ENCODE data around the gene FBXL19.

Gene FBXL19

DNA sequence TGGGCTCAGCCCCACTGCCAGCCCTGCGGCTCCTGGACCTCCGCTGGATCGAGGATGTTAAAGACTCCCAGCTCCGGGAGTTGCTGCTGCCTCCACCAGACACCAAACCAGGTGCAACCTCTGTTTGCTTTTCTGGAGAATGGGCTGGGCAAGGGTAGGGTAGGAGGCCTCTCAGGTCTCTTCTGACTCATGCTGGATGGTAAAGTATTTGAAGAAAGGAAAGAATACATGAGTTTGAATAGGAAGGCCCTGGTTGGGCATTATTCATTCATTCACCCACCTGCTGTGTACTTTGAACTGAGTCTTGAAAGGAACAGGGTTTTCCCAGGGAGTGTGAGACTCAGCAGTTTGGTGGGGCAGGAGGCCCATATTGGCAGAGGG lies 19.0 kb downstream of the FBXL19 start:
- DNase-seq (ENCODE audit: low spot score), result no peak
- TF ChIP-seq, protein P1, sequence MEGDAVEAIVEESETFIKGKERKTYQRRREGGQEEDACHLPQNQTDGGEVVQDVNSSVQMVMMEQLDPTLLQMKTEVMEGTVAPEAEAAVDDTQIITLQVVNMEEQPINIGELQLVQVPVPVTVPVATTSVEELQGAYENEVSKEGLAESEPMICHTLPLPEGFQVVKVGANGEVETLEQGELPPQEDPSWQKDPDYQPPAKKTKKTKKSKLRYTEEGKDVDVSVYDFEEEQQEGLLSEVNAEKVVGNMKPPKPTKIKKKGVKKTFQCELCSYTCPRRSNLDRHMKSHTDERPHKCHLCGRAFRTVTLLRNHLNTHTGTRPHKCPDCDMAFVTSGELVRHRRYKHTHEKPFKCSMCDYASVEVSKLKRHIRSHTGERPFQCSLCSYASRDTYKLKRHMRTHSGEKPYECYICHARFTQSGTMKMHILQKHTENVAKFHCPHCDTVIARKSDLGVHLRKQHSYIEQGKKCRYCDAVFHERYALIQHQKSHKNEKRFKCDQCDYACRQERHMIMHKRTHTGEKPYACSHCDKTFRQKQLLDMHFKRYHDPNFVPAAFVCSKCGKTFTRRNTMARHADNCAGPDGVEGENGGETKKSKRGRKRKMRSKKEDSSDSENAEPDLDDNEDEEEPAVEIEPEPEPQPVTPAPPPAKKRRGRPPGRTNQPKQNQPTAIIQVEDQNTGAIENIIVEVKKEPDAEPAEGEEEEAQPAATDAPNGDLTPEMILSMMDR (IDR thresholded peaks at IDR 0.05; ENCODE audit: extremely low read depth, missing control alignments), result no peak

DNA sequence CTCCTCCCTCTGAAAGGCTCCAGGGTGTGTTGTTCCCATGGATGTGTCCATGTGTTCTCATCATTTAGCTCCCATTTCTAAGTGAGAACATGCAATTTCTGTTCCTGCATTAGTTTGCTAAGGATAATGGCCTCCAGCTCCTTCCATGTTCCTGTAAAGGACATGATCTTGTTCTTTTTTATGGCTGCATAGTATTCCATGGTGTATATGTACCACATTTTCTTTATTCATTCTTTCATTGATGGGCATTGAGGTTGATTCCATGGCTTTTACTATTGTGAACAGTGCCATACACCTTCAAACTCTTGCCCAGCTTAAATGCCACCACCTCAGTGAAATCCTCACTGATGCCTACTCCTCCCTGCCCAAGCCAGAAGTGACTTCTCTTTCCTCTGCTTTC lies 21.0 kb downstream of the FBXL19 start:
- TF ChIP-seq, protein P1 (IDR thresholded peaks at IDR 0.05; ENCODE audit: extremely low read depth, missing control alignments), result no peak
- no peak for DNase-seq (ENCODE audit: low spot score)

DNA sequence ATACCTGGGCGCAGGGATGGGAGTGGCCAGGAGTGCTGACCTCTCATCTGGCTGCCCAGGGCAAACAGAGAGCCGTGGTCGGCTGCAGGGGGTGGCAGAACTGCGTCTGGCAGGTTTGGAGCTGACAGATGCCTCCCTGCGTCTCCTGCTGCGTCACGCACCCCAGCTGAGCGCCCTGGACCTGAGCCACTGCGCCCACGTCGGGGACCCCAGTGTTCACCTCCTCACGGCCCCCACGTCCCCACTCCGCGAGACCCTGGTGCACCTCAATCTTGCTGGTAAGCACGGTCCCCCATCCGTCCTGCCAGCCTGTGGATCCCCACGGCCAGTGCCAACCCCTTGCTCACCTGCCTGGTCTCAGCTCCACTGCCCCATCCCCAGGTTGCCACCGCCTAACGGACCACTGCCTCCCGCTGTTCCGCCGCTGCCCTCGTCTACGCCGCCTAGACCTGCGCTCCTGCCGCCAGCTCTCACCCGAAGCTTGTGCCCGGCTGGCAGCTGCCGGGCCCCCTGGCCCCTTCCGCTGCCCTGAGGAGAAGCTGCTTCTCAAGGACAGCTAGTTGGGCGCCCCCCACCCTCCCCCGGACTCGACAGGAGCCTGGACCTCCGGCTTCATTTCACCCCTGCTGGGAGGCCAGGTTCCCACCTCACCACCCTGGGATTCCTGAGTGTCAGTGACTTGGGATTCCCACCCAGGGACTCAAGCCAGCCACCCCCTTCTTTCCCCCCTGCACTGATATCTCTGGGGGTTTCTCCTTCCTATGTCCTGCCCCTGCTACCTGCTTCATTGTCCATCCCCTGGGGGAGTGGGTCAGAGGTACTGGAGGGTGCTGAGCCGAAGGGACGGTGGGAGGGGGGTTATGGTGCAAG lies 23.5 kb downstream of the FBXL19 start:
- TF ChIP-seq, protein P1 (IDR thresholded peaks at IDR 0.05; ENCODE audit: extremely low read depth, missing control alignments), result no peak
- DNase-seq (ENCODE audit: low spot score), result no peak

DNA sequence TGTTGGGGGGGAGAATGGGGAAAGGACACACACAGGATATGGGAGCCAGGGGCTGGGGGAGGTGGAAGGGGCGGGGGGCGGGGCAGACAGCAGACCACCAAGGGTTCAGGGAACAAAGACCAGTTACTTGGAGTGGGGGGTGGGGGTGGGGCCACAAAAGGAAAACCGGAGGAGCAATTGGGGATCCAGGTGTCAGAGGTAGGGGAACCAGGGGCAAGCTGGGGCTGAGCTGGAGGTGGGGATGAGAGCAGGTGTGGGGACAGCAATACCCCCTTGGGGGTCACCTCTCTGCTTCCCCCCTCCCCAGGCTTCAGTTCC lies 24.1 kb downstream of the FBXL19 start:
- TF ChIP-seq, protein P1 (IDR thresholded peaks at IDR 0.05; ENCODE audit: extremely low read depth, missing control alignments), result no peak
- no peak for DNase-seq (ENCODE audit: low spot score)

DNA sequence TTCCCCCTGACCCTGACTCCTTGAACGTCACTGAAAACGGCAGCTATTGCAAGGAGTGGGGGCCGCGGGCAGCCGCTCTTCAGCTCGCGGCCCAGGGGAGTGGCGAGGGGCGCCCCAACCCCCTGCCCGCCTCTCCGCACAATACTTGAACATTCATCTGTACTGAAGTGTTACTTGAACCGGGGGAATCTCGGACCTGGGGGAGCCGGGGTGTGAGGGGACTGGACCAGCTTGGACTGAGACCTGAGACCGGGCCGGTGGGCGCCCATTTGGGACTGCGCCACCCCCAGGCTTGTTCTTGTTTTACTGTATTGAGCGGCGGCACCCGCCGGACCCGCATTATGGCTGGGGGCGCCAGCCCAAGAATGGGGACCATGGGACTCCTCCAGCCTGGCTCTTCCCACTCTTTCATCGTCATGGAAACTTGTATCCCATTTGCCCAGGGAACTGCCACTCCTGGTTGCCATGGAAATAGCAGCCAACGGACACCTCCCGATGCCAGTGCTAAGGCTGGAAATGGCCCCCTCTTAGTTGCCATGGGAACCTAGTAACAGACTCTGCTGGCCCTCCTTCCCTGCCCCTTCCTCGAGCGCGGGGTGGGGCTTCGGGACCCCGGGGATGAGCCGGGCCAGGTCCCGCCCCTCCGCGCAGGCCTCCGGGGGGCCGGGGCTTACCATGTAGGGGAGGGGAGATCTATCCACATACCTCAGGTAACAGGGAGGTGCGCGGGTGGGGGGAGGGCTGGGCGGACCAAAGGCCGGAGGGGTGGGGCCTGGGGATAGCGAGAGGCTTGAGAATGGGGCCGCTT lies 24.7 kb downstream of the FBXL19 start:
- TF ChIP-seq, protein P1 (IDR thresholded peaks at IDR 0.05; ENCODE audit: extremely low read depth, missing control alignments), result no peak
- peak; percentile 69 for DNase-seq (ENCODE audit: low spot score)

DNA sequence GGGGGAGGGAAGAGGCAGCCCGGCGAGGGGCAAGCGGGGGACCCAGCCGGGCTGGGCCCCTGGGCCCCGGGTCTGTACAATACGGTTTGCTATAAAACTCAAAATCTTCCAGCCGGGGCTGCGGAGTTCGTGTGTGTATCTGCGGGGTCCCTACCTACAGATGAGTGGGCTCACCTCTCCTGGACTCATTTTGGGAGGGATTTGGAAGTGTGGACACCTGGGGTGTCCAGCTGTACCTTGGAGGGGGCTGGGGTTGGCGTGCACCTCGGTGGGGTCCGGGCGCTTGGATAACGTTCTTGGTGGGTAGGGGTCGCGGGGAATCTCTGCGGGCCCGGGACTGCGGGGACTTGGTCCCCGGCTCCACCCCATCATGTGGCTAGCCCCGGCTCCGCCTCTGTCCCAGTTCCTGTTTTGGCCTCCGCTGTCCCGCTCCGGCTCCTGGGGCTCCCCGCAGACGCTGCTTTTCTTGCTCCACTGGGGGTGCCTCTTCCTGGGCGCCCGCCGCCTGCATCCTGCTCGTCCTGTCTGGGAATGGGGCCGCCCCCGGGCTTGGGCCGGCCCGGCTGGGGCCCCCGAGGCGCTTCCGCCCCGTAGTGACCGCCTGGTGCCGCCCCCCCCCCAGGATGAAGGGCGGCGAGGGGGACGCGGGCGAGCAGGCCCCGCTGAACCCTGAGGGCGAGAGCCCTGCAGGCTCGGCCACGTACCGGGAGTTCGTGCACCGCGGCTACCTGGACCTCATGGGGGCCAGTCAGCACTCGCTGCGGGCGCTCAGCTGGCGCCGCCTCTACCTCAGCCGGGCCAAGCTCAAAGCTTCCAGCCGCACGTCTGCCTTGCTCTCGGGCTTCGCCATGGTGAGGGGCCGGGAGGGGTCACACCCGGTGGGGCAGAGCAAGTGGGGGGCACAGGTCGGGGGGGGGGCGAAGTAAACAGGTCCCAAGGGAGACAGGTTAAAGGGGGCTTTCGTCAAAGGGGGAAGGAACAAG lies 25.6 kb downstream of the FBXL19 start, which contains the start of gene ORAI3:
Gene ORAI3, plus strand, starts transcription at position 402 of the 983 bp plus-strand sequence. Its CDS starts 222 bp downstream, at position 624.
- TF ChIP-seq, protein P1 (IDR thresholded peaks at IDR 0.05; ENCODE audit: extremely low read depth, missing control alignments), result no peak
- DNase-seq (ENCODE audit: low spot score), result peak; percentile 92
